LoVo (cell line): ENCODE results near the gene SPAG16.

Source experiments
- DNase-seq: peaks from one replicate; pipeline ENCODE4 v3.0.0-alpha.2; 2016; ENCODE audit warnings: low spot score

Gene SPAG16

DNA sequence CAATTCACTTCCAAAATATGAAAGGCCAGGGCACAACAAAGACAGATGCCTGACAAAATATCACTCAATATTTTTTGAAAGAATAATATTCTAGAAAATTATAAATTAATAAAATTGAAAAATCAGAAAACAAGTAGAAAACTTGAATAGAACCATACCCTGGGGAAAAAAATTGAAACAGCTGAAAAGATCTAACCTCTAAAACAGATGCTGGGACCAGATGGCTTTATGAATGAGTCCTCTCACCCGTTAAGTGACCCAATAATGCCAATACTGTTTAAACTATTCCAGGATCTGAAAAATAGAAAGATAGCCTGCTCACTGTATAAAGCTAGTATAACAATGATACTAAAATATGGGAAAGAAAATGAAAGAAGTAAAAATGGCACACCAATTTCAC lies 804.3 kb downstream of the SPAG16 start:
- DNase-seq = no peak

DNA sequence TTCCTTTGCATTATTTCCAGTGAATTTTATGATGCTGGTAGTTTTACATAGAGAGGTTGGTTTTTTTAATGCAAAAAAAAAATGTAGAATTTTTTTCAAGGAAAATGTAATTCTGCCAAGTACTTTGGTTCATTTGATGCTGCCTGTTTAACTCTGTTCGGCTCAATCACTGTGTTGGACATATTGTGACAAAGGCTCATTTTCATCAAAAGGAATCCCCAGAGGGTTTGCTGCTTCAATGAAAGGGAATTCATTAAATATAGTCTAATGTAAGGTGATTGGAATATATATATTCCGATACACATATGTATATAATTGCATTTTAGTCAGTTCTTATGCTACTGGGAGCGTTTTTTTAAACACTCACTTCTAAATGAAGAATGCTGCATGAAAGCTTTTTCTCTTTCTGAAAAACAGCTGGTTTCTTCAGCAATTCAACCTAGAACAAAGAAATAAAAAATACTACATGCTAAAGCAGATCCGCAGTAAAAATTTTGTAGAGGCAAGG lies 812.0 kb downstream of the SPAG16 start:
- no peak for DNase-seq

DNA sequence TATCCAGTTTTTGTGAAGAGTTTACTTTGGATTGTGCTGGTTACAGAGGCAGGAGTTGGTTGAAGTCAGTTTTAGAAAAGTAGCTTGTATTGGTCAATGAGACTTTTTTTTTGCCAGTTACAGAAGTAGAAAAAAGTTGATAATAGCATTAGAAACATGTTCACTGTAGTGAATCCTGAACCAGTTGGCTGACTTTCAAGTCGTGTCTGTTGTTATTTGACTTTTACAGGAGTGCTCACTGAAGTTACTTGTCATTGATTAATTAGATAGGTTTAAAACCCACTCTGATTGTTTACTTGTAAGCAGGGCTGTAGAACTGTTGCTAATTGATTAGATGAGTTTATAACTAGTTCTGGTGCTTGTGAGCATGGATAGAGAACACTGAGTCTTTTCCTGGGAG lies 814.5 kb downstream of the SPAG16 start:
- DNase-seq = no peak

DNA sequence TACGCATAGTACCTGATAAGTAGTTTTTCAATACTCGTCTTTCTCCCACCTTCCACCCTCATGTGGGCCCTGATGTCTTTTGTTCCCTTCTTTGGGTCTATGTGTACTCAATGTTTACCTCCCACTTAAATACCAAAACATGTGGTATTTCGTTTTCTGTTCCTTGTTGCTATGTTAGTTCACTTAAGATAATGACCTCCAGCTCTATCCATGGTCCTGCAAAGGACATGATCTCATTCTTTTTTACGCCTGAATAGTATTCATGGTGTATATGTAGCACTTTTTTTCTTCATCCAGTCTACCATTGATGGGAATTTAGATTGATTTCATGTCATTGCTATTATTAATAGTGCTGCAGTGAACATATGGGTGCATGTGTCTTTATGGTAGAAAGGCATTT lies 816.2 kb downstream of the SPAG16 start:
- DNase-seq = no peak

DNA sequence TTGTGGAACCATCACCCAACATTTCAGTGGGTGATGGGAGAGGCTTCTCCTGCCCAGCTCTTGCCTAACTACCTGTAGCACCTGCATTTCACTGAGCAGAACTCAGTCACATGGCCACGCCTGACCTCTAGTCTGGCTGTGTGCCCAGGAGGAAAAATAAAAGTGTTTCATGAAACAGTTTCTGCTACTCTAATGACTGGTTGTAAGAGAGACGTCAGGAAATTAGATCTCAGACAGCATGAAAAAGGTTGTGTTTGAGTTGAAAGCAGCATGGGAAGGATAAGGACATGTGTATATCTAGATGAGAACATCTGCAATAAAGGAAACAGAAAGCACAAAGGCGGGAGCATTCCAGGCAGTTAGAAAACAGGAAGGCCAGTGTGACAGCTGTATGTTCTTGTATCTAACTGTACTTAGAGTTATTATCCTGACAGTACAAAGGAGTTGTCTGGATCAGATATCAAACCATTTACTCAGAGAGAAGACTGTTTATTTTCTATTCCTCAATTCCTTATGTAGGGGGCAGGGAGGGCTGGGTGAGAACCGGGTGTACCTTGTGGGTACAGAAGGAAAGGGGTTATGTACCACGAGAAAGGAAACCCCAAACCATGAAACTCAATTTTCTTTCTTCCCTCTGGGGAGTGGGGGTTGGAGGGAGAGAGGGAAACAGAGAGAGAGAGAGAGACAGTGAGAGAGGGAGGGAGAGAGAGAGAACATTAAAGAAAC lies 819.2 kb downstream of the SPAG16 start:
- DNase-seq = no peak

DNA sequence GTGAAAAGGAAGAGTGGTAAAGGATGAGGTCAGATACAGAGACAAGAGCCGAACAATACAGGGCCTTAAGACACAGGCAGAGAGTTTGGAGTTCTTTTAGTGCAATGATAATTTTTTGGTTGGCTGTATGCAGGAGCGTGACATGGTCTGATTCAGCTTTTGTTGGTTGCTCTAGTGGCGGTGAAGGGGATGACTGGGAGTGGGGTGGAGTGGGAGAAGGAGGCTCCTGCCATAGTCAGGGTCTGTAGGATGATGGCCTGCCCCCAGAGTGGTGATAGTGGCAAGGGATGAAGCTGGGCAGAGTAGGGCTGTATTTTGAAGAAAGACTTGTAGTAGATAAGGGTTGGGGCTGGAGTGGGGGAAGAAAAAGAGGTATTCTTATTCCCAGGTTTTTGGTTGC lies 820.0 kb downstream of the SPAG16 start:
- no peak for DNase-seq

DNA sequence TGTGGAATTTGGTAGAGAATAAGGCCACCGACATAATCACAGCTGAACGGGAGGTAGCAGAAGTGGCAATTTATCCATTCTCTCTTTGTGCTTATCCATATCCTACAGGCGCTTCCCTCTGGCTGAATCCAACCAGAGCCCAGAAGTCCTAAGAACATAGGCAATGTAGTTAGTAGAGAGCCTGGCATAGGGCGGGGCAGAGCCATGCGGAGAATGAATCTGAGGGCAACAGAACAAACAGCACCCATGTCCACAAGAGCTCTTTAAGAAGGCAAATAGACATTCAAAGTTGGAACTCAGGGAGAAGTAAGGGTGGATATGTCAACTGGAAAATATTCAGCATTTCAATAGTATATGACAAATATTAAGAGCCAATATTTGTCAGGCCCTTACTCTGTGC lies 820.7 kb downstream of the SPAG16 start:
- no peak for DNase-seq

DNA sequence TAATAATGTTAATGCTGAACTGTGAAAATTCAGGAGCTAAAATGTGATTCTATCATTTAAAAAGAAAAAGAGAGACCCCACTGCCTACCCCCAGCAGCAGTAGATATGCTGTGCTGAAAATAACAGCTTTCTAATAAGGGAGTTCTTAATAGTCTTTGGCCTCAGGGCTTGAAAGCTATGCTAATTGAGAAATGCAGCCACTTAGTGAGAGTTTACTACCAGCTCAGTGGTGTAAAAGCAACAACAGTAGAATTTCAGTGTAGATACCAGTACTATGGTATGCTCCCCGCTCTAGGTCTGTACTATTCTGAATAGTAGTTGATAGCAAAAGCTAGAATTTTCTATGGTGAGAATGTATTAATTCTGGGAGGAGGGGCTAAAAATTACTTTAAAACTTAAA lies 823.5 kb downstream of the SPAG16 start:
- no peak for DNase-seq

DNA sequence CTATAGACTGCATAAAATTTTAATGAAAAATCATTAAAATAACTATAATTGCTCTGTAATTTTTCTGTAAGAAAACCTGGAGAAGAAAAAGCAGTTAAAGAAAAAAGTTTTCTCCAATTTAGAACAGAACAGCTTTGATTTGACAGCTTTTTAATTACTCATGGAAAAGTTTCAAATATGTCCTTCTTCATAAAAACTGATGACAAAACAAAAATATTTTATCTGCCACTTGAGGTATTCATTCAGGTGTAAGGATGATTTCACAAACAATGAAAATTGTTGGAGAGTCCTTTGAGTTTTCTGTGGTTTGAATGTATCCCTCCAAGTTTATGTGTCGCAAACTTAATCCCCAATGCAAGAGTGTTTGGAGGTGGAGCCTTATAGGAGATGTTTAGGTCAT lies 824.3 kb downstream of the SPAG16 start:
- DNase-seq = no peak

DNA sequence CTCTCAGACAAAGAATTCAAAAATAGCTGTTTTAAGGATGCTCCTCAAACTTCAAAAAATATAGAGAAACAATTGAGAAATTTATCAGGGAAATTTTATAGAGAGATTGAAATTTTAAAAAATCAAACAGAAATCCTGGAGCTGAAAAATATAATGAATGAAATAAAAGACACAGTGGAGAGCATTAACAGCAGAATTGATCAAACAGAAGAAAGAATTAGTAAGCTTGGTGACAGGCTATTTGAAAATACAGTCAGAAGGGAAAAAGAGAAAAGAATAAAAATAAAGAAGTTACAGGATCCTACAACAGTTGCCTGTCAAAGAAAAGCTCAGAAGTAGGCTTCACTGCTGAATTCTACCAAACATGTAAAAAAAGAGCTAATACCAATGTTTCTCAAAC lies 832.8 kb downstream of the SPAG16 start:
- no peak for DNase-seq

DNA sequence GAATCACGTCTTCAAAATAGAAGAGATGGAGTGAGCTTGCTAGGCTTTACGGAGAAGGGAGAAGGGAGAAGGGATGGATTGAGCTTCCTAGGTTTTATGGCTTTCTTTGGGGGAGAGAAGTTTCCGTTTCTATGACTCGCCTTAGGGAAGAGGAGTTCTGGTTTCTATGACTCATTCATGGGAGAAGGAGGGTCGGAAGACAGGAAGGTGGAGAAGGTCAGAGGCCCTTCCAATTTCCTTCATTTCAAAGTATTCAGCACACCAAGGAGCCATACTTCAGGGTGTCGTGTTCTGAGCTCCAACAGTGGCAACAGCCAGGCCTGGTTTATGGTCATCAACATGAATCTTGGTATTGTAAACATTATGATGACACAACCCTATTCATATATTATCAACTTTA lies 841.9 kb downstream of the SPAG16 start:
- no peak for DNase-seq

DNA sequence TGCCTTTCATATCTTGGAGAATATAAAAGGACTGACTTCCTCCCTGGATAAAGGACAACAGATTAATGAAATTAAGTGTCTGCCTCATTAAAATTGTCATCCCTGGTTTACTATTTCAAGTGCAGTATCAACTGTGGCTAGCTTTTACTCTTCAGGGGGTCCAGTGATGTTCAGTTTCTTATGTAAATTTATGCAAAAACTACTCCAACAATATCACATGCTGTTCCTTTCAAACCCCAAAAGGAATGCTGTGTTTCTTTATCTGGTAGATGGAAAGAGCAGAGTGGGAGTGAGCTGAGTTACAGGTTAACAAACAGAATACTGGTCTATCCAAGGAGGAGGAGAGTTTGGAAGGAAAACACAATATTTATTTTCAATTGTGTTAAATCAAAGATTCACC lies 842.9 kb downstream of the SPAG16 start:
- no peak for DNase-seq

DNA sequence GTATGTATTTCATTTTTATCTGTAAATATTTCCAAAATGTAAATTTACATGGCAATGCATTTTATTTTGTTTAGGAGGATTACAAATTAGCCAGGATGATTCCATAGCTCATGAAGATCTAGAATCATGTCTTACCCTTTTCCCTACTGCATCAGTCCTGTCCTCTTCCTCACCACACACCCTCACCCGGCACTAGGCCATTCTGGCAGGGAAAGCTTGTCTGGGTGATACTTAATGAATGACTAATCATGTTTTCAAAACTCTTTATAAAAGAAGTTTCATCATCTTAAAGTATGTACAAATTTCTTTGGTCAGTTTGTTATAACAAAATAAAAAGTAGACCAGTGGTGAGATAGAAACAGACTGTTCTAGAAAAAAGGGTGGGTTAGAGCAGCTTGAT lies 843.3 kb downstream of the SPAG16 start:
- no peak for DNase-seq

DNA sequence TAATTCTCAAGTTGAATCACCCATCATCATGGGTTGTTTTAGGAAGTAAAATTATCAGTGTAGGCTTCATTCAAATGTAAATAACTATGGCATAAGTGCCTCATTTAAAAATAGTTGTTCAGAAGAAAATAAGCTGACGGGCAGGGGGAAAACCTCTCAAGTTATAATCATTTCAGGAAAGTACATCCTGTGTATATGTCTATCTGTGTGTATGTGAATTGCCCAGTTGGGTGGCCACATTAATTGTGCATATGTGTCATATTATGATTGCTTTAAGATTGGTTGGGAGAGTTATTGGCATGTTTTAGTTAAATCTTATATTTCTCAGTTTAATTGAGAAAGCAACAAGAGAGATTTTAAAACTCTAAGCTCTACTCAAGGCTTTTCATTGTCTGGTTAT lies 843.8 kb downstream of the SPAG16 start:
- DNase-seq = no peak

DNA sequence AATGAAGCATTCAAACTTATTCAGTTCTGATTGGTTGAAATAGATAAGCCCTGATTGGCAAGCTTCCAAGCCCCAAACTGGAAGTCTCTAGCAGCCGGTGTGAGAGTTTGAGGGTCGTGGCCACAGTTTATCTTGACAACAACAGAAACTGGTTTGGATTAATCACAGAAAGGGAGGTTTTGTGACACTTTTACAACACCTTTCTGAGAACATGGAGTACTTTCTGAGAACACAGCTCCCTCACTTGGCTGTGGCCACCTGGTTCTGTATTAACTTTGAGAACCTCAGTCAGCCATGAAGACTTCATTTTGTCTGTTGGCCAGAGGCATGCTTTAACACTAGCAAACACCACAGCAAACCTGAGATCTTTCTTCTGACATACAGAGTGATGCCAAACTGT lies 845.9 kb downstream of the SPAG16 start:
- DNase-seq = no peak

DNA sequence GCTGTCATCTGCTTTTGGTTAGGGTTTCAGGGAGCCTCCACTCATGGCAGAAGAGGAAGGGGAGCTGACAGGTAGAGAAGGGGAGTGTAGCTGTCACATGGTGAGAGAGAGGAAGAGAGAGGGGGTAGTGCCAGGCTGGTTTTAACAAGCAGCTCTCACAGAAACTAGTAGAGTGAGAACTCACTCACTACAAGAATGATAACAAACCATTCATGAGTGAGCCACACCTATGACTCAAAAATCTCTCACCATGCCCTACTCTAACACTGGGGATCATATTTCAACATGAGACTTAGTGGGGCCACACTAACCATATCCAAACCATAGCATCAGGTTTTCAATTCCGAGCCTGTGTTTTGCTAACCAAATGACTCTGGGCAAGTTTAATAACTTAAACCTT lies 851.7 kb downstream of the SPAG16 start:
- no peak for DNase-seq

DNA sequence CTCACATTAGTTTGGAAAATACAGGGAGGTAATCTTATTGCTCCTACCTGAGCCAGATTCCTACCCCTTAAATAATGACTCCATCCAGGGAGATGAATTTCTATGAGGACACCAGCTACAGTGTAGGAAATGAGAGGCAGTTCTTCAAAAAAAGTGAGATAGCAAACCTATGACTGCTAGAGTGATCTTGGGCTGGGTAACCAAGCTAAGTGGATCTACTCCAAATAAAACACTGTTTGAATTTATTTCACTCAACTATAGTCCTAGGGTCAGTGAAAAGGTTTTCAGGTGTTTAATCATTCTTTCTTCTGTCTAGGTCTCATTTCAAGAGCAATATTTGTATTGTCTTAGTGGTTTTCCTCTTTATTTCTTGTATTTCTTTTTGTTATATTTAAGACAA lies 854.5 kb downstream of the SPAG16 start:
- no peak for DNase-seq

DNA sequence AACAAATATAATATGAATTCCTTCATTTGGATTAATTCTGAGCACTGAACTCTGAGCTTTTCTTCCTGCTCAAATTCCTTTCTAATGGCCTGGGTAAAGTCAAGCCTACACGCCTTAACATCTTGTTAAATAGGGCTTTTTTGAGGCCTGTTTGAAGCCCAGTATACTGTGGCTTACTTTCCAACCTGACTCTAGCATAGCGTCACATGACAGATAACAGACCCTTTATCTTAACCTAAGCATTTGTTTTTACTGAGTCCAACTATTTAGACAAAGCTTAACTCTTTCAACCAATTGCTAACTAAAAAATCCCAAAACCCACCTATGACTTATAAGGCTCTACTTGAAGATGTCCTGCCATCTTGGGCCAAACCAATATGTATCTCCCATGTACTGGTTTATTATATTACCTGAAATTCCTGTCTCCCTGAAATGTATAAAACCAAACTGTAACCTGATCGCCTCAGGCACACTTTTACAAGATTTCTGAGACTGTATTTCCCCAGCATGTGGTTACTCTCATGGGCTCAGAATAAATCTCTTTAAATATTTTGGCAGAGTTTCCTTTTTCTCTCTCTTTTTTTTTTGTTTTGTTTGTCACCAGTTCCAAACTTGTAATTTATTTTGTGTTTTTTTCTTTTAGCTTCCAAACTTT lies 855.5 kb downstream of the SPAG16 start:
- DNase-seq = no peak

DNA sequence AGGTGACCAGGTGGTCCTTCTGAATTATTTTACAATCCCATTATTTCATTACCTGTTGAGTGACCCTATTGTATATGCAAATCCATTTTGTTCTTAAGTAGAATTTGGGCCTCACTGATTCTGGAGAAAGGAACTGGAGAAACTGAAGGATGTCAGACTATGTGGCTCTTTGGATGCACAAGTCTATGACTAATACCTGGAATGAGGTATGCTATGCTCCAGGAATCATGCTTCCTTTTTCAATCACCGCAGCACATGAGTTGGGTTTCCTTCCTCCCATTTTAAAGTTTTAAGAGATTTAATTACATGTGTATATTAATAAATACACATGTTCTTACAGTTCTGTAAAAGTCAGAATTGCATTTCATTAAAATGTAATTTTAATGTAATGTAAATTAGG lies 872.7 kb downstream of the SPAG16 start:
- no peak for DNase-seq

DNA sequence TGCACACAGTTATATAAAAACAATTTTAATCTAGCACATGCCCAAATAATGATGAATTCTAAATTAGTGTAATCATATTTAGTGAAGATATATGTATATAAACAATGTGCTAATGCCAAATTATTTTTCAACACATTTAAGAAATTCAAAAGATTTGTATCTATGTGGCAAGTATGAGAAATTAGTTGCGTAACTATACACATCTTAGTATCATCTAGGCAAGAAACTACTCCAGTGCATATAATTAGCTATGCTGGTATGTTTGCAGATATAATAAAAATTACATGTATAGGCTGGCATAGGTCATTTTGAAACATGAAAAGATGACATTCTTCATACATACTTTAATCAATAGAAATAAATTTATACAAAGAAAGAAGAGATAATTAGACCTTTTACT lies 874.6 kb downstream of the SPAG16 start:
- DNase-seq = no peak

DNA sequence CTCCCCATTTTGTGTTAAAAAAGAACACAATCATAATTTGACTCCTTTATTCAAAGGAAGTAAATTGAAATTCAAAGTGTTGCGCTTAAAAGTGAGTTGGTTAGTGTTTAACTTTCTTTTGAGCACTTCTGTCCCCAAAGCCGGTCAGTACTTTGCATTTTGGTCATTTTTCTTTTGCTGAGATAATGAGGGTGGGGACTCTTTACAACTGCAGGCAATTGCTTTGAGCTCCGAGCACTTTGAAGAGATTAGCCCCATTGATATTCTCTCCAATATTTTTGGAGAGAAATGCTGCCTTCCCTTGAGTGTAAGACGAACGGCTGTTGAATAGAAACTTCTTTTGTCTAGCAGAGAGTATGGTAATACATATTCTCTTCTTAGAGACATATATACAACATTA lies 885.0 kb downstream of the SPAG16 start:
- DNase-seq = no peak

DNA sequence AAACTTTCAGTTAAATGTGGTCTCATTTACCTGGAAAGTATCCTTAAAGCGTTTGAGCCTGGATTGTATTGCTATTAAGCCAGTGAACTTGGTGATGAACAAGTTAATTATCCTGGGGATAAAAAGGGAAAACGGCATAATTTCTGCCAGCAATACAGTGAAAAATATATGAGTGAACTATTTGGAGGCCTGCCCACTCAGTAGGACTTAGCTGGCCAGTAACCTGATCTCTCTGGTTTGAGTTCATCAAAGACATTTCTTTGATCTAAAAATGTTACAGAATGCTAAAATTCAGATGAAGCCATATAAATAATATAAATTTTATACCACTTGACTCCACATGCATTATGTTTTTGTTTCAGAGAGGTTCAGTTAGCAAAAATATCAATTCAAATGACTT lies 885.5 kb downstream of the SPAG16 start:
- no peak for DNase-seq

DNA sequence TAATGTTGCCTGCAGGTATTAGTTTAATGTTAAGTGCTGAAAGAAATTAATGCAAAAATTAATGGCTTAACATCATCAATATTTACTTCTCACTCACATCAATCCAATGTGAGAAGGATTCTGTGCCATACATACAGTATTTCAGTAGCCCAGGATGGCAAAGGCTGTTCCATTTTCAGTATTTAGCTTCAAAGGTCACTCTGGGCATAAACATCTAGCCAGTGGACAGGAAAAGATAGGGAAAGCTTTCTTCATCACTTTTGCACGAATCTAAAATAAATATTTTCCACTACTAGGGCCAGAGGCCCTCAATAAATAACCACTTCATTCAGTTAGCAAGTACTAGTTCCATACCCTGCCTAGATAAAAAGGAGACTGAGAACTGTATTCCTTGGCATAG lies 890.3 kb downstream of the SPAG16 start:
- no peak for DNase-seq

DNA sequence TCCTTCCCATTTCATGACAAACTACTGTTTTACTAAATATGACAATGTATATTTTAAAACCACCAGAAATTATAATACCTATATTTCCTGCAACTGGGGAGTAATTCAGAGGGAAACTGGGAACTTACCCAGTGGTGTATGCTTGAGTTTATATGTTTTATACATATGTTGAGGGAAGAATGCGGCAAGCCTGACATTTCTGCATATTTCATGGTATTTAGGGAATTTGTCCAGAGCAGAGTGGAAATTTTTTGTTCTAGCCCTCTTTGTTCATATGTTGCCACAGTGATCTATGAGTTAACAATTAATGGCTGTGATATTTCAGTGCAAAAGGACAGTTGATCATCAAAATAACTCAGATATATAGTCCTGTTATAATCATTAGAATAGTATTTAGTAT lies 895.8 kb downstream of the SPAG16 start:
- no peak for DNase-seq
